ACC112 (cell line): ENCODE results near the gene NT5DC2.

Experiments
- H2AFZ ChIP-seq: fragments of 200-600 bp; sonication (generic); one replicate; pipeline ENCODE4 v1.6.0; 2017; ENCODE audit warnings: antibody characterized with exemption, low read length; ENCODE audit not compliant: unreplicated experiment
- H3K27ac ChIP-seq: fragments of 200-600 bp; sonication (generic); 2 replicates; pipeline ENCODE4 v1.5.1; 2014; ENCODE audit warnings: low read depth, mild to moderate bottlenecking, antibody characterized with exemption, low read length, moderate library complexity
- H3K27me3 ChIP-seq: fragments of 200-600 bp; sonication (generic); 2 replicates; pipeline ENCODE4 v1.6.1; 2014; ENCODE audit warnings: mild to moderate bottlenecking, antibody characterized with exemption, low read length, moderate library complexity, mixed read lengths; ENCODE audit not compliant: insufficient read depth
- H3K36me3 ChIP-seq: fragments of 200-600 bp; sonication (generic); 2 replicates; pipeline ENCODE4 v1.6.1; 2016; ENCODE audit warnings: mild to moderate bottlenecking, antibody characterized with exemption, low read length, moderate library complexity, mixed read lengths; ENCODE audit not compliant: insufficient read depth
- H3K4me1 ChIP-seq: fragments of 200-600 bp; sonication (generic); one replicate; pipeline ENCODE4 v1.6.1; 2016; ENCODE audit warnings: low read length, mixed read lengths; ENCODE audit not compliant: insufficient read depth, unreplicated experiment, control insufficient read depth
- H3K4me3 ChIP-seq: fragments of 200-600 bp; sonication (generic); 2 replicates; pipeline ENCODE4 v1.5.1; 2014; ENCODE audit warnings: mild to moderate bottlenecking, low read depth, low read length
- H3K79me2 ChIP-seq: fragments of 200-600 bp; sonication (generic); one replicate; pipeline ENCODE4 v1.6.0; 2016; ENCODE audit warnings: low read length; ENCODE audit not compliant: control insufficient read depth, unreplicated experiment, insufficient read depth

NT5DC2 gene

DNA sequence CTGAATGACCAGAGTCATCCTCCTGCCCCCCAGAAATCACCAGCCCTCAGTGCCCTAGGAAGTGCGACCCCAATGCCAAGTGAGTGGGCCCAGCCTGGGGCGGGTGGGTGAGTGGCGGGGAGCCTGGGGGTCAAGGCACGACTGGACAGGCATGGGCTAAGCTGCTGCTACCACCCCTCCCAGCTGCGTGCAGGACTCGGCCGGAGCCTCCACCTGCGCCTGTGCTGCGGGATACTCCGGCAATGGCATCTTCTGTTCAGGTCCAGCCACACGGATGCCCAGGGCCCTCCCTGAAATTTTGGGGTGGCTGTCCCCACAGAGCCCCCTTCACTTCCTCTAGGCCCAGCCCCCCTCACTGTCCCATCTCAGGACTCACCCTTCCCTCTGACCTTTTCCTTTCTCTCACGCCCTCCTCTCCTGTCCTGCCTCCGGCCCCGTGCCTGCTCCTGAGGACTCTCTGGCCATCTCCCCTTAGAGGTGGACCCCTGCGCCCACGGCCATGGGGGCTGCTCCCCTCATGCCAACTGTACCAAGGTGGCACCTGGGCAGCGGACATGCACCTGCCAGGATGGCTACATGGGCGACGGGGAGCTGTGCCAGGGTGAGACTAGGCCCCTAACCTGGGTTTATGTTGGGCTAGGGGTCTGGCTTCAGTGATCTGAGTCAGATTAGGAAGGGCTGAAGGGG is 17.0 kb downstream of the NT5DC2 start:
- H3K79me2 ChIP-seq, result no peaks in the 10 kb centered on the region
- H3K4me3 ChIP-seq, result no peak overlapping the region
- no peak overlapping the region for H2AFZ ChIP-seq
- H3K4me1 ChIP-seq, result no peaks in the 10 kb centered on the region
- H3K27ac ChIP-seq, result no peak overlapping the region
- no peaks in the 10 kb centered on the region for H3K36me3 ChIP-seq
- H3K27me3 ChIP-seq, result no peaks in the 10 kb centered on the region

DNA sequence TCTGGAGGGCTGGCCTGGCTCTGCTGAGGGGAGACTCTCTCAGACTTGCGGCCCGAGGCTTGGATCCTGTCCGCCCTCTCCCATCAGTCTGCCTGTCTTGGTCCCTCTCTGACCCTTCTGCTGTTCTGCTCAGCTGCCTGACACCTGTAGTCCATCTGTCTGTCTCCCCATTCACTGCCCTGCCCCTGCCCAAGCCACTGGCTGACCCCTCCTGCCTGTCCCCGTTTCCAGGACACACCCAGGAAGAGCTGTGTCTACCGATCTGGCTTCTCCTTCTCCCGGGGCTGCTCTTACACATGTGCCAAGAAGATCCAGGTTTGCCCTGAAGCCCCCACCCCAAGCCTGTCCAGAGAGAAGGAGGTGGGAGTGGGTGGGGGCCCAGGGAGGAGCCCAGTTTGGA is 18.5 kb downstream of the NT5DC2 start:
- no peak overlapping the region for H3K4me3 ChIP-seq
- no peaks in the 10 kb centered on the region for H3K36me3 ChIP-seq
- H2AFZ ChIP-seq, result no peak overlapping the region
- H3K27ac ChIP-seq, result no peak overlapping the region
- H3K79me2 ChIP-seq, result no peaks in the 10 kb centered on the region
- H3K27me3 ChIP-seq, result no peaks in the 10 kb centered on the region
- H3K4me1 ChIP-seq, result no peaks in the 10 kb centered on the region

DNA sequence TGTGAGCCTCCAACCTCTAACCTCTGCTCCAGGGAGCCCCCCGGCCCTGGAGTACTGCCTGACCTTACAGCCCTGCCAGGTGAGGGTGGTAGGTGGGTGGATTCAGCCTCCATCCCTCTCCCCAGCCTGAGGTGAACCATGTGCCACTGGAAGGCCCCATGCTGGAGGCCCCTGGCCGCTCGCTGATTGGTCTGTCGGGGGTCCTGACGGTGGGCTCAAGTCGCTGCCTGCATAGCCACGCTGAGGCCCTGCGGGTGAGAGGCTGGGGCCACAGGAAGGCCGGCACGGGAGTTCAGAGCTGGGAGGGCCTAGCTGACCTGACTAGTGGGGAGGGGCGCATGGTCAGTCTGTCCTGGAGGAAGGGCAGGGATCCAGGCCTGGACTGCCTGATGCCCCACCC is 19.1 kb downstream of the NT5DC2 start:
- H3K27ac ChIP-seq, result no peak overlapping the region
- H3K79me2 ChIP-seq, result no peaks in the 10 kb centered on the region
- no peaks in the 10 kb centered on the region for H3K36me3 ChIP-seq
- H3K4me1 ChIP-seq, result no peaks in the 10 kb centered on the region
- H3K27me3 ChIP-seq, result no peaks in the 10 kb centered on the region
- H3K4me3 ChIP-seq, result no peak overlapping the region
- H2AFZ ChIP-seq, result no peak overlapping the region

DNA sequence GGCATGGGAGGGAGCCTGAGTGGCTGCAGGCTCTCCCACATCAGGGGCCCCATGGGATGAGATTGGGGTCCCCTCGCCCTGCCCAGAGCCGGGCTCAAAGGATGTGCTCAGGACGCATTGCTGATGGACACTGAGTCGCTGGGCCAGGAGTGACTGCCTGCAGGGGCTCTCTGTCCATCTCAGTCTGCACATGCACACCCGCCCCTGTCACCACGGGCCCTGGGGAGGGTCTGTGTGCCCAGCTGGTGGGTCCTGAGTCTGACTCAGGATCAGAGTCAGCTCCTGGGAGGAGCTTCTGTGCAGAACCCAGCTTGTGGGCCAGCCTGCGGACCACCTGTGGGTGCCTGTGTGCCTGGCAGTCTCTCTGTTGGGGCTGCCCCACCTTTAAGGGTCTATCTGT is 20.4 kb downstream of the NT5DC2 start:
- Histone ChIP-seq H3K36me3 (no peaks in the 10 kb centered on the region), H3K27me3 (no peaks in the 10 kb centered on the region), H3K4me1 (no peaks in the 10 kb centered on the region), H2AFZ (no peak overlapping the region), H3K27ac (no peak overlapping the region), H3K79me2 (no peaks in the 10 kb centered on the region), H3K4me3 (no peak overlapping the region)

DNA sequence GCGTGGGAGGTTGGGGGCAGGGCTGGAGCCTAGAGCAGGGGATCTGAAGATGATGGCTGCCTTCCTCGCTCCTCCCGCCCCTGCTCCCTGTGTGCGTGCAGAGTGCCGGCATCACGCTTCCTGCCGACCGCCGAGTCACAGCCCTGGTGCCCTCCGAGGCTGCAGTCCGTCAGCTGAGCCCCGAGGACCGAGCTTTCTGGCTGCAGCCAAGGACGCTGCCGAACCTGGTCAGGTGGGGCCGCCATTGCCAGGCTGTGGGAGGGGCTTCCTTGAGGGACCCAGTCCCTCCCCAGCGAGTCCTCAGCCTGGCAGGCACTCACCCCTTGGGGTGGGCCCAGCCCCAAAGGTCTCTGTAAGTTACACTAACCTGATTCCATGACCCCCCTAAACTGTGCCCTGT is 20.9 kb downstream of the NT5DC2 start:
- H3K4me3 ChIP-seq, result no peak overlapping the region
- H2AFZ ChIP-seq, result no peak overlapping the region
- H3K27ac ChIP-seq, result no peak overlapping the region
- H3K79me2 ChIP-seq, result no peaks in the 10 kb centered on the region
- H3K27me3 ChIP-seq, result no peaks in the 10 kb centered on the region
- H3K4me1 ChIP-seq, result no peaks in the 10 kb centered on the region
- no peaks in the 10 kb centered on the region for H3K36me3 ChIP-seq

DNA sequence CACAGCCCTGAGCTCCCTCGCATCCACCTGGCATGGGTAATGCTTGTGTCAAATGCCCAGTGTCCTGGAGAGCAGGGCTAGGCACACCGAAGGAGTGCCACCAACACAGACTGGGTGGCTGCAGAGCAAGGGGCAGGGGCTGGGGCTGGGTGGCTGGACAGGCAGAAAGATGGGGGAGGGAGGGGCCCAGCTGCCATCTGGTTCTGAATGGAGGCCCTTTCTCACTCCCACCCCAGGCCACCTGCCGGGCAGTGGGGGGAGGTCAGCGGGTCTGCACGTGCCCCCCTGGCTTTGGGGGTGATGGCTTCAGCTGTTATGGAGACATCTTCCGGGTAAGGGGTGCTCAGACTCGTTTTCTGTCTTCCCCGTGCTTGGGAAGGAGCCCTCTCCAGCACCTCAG is 21.6 kb downstream of the NT5DC2 start:
- no peak overlapping the region for H2AFZ ChIP-seq
- no peaks in the 10 kb centered on the region for H3K36me3 ChIP-seq
- no peak overlapping the region for H3K4me3 ChIP-seq
- H3K4me1 ChIP-seq, result peaks cover 5% of the 10 kb centered on the region
- H3K79me2 ChIP-seq, result no peaks in the 10 kb centered on the region
- no peak overlapping the region for H3K27ac ChIP-seq
- H3K27me3 ChIP-seq, result no peaks in the 10 kb centered on the region

DNA sequence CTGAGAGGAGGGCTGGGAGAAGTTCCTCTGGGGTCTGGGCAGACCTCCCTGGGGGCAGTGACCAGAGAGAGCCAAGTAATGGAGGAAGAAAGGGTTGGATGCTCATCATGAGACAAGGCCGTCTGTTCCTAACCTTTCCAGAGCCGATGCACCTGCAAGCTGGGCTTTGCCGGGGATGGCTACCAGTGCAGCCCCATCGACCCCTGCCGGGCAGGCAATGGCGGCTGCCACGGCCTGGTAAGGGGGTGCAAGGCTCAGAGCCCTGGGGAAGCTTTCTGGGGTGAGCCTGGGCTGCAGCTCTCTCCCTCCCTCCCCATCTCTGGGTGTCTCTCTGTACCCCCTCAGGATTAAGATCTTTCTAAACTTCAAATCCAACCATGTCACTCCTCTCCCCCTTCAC is 22.1 kb downstream of the NT5DC2 start:
- no peaks in the 10 kb centered on the region for H3K27me3 ChIP-seq
- peaks cover 9% of the 10 kb centered on the region for H3K4me1 ChIP-seq
- no peaks in the 10 kb centered on the region for H3K36me3 ChIP-seq
- no peak overlapping the region for H3K27ac ChIP-seq
- no peak overlapping the region for H3K4me3 ChIP-seq
- no peaks in the 10 kb centered on the region for H3K79me2 ChIP-seq
- no peak overlapping the region for H2AFZ ChIP-seq

DNA sequence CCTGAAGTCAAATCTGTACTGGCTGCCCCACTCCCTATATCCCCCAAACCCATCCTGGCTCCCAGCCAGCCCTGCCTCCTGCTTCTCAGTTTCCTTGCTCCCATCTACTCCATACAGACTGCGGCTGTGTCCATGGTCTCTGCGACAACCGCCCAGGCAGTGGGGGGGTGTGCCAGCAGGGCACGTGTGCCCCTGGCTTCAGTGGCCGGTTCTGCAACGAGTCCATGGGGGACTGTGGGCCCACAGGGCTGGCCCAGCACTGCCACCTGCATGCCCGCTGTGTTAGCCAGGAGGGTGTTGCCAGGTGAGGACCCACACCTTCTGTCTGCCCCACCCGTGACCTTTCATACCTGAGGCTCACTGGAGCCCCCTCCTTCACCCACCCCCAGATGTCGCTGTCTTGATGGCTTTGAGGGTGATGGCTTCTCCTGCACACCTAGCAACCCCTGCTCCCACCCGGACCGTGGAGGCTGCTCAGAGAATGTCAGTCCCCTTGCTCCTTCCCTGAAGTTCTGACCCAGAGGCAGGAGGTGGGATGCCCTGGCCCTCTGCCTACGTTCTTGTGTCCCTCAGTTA is 23.8 kb downstream of the NT5DC2 start:
- H3K36me3 ChIP-seq, result no peaks in the 10 kb centered on the region
- no peak overlapping the region for H2AFZ ChIP-seq
- peaks cover 9% of the 10 kb centered on the region for H3K4me1 ChIP-seq
- H3K4me3 ChIP-seq, result no peak overlapping the region
- no peaks in the 10 kb centered on the region for H3K79me2 ChIP-seq
- no peak overlapping the region for H3K27ac ChIP-seq
- no peaks in the 10 kb centered on the region for H3K27me3 ChIP-seq

DNA sequence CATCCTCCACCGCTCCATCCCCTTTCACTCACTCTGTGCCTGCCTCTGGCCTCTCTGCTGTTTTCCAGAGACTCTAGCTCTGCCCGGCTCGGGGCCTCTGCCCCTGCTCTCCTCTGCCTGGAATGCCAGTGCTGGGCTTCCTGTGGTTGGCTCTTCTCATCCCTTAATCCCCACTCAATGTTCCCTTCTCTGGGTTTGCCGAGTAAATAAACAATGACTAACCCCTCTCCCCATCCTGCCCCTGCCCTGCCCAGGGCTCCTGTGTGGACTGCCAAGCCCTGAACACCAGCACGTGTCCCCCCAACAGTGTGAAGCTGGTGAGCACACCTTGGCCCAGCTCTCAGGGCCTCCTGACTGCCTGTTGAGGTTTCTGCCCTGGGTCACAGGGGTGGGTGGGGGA is 26.3 kb downstream of the NT5DC2 start:
- Histone ChIP-seq H3K36me3 (no peaks in the 10 kb centered on the region), H2AFZ (no peak overlapping the region), H3K27ac (no peak overlapping the region), H3K4me1 (peaks cover 9% of the 10 kb centered on the region), H3K27me3 (no peaks in the 10 kb centered on the region), H3K4me3 (no peak overlapping the region), H3K79me2 (no peaks in the 10 kb centered on the region)

DNA sequence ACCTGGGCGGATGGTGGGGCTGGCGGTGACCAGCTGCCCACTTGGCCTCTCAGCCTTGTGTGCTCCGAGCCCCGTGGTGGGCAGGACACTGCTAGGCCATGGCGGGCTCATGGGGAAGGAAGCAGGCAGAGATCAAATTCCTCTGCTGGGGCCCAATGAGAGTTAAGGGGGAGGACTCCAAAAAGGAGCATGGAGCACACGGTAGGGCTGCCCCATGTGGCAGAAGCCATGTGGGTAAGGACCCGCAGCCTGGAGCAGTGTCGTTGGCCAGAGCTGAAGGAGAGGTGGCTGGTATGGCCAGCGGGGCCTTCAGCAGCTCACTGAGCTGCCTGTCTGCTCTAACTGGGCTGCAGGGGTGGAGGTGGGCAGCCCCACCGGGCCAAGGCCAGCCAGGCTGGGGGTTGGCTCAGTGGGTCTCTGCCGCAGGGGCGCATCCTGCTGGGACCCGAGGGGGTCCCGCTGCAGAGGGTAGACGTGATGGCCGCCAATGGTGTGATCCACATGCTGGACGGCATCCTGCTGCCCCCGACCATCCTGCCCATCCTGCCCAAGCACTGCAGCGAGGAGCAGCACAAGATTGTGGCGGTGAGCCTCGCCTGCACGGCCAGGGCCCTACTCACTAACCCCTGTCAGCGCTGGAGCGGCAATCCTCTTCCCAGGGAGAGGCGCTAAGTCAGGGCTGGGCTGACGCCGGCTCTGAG is 27.2 kb downstream of the NT5DC2 start:
- Histone ChIP-seq H3K4me3 (no peak overlapping the region), H3K79me2 (no peaks in the 10 kb centered on the region), H3K27ac (no peak overlapping the region), H3K4me1 (peaks cover 9% of the 10 kb centered on the region), H3K27me3 (no peaks in the 10 kb centered on the region), H2AFZ (no peak overlapping the region), H3K36me3 (no peaks in the 10 kb centered on the region)

DNA sequence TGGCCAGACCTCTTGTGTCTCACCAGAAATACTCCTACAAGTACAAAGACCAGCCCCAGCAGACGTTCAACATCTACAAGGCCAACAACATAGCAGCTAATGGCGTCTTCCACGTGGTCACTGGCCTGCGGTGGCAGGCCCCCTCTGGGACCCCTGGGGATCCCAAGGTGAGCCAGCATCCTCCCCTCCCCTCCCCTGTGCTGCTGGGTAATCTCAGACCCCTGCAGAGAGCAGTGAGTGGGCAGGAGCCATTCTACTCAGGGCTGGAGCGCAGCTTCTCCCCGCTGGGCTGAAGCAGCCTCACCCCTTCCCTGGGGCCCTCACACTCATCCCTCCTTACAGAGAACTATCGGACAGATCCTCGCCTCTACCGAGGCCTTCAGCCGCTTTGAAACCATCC is 28.7 kb downstream of the NT5DC2 start:
- Histone ChIP-seq H3K36me3 (no peaks in the 10 kb centered on the region), H2AFZ (no peak overlapping the region), H3K27ac (no peak overlapping the region), H3K27me3 (no peaks in the 10 kb centered on the region), H3K4me1 (peaks cover 9% of the 10 kb centered on the region), H3K4me3 (no peak overlapping the region), H3K79me2 (no peaks in the 10 kb centered on the region)
